Measurements from ENCODE around the gene KIF21A. TPM values are rescaled to one million over a fixed set of nuclear protein-coding genes. Genes with fewer than 3 reads are reported as not detected.
A peak's percentile ranks its signal among the peaks of the same experiment; 100 is the strongest.

KIF21A gene
- total and polyA plus RNA-seq, 2 of the 13 experiments (the other 11 are each of a cell fraction or from before 2014, with no cell fraction given): 20.6 to 39.7 TPM

DNA sequence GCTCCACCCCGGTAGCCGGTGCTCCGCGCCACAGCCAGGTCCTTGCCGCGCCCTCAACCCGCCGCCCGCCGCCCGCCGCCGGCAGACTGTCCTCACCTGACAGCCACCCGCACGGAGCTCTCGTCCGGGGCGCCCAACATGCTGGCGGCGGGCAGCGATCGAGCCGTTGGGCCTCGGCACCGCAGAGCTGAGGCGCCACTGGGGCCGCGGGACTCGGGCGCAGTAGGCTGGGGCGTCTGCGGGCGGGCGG is 164 bp downstream of the KIF21A start (continued):
- TF ChIP-seq, protein P1, sequence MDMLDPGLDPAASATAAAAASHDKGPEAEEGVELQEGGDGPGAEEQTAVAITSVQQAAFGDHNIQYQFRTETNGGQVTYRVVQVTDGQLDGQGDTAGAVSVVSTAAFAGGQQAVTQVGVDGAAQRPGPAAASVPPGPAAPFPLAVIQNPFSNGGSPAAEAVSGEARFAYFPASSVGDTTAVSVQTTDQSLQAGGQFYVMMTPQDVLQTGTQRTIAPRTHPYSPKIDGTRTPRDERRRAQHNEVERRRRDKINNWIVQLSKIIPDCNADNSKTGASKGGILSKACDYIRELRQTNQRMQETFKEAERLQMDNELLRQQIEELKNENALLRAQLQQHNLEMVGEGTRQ (IDR thresholded peaks at IDR 0.05; ENCODE audit: low read depth, low read length): no peak
- TF ChIP-seq, protein P1 (CRISPR knock-in tag; IDR thresholded peaks at IDR 0.05; ENCODE audit: borderline replicate concordance): no peak
- TF ChIP-seq HMG20A (CRISPR knock-in tag; IDR thresholded peaks at IDR 0.05; ENCODE audit: borderline replicate concordance) (no peak), CREM (IDR thresholded peaks at IDR 0.05) (no peak), CREM (CRISPR knock-in tag; IDR thresholded peaks at IDR 0.05) (no peak), CBX1 (IDR thresholded peaks at IDR 0.05; ENCODE audit: low read depth) (peak; percentile 21), RFX1 (IDR thresholded peaks at IDR 0.05) (no peak), MAFF (IDR thresholded peaks at IDR 0.05; ENCODE audit: low read depth, low read length) (no peak), MATR3 (CRISPR knock-in tag; IDR thresholded peaks at IDR 0.05) (no peak), NCOR1 (IDR thresholded peaks at IDR 0.05; ENCODE audit: borderline replicate concordance, low read length) (no peak), ZNF143 (CRISPR knock-in tag; IDR thresholded peaks at IDR 0.05) (no peak), SRSF9 (IDR thresholded peaks at IDR 0.05; ENCODE audit: borderline replicate concordance, insufficient read depth, low read depth, low read length, poor library complexity, severe bottlenecking) (no peak), PHB2 (IDR thresholded peaks at IDR 0.05; ENCODE audit: partially characterized antibody) (no peak), DR1 (CRISPR knock-in tag; IDR thresholded peaks at IDR 0.05) (no peak), HNRNPUL1 (IDR thresholded peaks at IDR 0.05; ENCODE audit: low read depth, low read length) (no peak), SP5 (CRISPR knock-in tag; IDR thresholded peaks at IDR 0.05; ENCODE audit: borderline replicate concordance, low read depth) (no peak), NCOA2 (CRISPR knock-in tag; IDR thresholded peaks at IDR 0.05) (no peak), ATM (IDR thresholded peaks at IDR 0.05; ENCODE audit: borderline replicate concordance) (no peak), RARG (CRISPR knock-in tag; IDR thresholded peaks at IDR 0.05; ENCODE audit: low read depth) (no peak), TEAD2 (CRISPR knock-in tag; IDR thresholded peaks at IDR 0.05) (no peak), TBL1XR1 (IDR thresholded peaks at IDR 0.05; ENCODE audit: borderline replicate concordance, low read length, partially characterized antibody) (peak; percentile 19)
- TF ChIP-seq, protein P2, sequence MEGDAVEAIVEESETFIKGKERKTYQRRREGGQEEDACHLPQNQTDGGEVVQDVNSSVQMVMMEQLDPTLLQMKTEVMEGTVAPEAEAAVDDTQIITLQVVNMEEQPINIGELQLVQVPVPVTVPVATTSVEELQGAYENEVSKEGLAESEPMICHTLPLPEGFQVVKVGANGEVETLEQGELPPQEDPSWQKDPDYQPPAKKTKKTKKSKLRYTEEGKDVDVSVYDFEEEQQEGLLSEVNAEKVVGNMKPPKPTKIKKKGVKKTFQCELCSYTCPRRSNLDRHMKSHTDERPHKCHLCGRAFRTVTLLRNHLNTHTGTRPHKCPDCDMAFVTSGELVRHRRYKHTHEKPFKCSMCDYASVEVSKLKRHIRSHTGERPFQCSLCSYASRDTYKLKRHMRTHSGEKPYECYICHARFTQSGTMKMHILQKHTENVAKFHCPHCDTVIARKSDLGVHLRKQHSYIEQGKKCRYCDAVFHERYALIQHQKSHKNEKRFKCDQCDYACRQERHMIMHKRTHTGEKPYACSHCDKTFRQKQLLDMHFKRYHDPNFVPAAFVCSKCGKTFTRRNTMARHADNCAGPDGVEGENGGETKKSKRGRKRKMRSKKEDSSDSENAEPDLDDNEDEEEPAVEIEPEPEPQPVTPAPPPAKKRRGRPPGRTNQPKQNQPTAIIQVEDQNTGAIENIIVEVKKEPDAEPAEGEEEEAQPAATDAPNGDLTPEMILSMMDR (CRISPR knock-in tag; IDR thresholded peaks at IDR 0.05): no peak
- TF ChIP-seq, protein P3, sequence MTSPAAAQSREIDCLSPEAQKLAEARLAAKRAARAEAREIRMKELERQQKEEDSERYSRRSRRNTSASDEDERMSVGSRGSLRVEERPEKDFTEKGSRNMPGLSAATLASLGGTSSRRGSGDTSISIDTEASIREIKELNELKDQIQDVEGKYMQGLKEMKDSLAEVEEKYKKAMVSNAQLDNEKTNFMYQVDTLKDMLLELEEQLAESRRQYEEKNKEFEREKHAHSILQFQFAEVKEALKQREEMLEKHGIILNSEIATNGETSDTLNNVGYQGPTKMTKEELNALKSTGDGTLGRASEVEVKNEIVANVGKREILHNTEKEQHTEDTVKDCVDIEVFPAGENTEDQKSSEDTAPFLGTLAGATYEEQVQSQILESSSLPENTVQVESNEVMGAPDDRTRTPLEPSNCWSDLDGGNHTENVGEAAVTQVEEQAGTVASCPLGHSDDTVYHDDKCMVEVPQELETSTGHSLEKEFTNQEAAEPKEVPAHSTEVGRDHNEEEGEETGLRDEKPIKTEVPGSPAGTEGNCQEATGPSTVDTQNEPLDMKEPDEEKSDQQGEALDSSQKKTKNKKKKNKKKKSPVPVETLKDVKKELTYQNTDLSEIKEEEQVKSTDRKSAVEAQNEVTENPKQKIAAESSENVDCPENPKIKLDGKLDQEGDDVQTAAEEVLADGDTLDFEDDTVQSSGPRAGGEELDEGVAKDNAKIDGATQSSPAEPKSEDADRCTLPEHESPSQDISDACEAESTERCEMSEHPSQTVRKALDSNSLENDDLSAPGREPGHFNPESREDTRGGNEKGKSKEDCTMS (CRISPR knock-in tag; conservative IDR thresholded peaks at IDR 0.05): no peak
- TF ChIP-seq, protein P4, sequence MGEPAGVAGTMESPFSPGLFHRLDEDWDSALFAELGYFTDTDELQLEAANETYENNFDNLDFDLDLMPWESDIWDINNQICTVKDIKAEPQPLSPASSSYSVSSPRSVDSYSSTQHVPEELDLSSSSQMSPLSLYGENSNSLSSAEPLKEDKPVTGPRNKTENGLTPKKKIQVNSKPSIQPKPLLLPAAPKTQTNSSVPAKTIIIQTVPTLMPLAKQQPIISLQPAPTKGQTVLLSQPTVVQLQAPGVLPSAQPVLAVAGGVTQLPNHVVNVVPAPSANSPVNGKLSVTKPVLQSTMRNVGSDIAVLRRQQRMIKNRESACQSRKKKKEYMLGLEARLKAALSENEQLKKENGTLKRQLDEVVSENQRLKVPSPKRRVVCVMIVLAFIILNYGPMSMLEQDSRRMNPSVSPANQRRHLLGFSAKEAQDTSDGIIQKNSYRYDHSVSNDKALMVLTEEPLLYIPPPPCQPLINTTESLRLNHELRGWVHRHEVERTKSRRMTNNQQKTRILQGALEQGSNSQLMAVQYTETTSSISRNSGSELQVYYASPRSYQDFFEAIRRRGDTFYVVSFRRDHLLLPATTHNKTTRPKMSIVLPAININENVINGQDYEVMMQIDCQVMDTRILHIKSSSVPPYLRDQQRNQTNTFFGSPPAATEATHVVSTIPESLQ (CRISPR knock-in tag; conservative IDR thresholded peaks at IDR 0.05): no peak
- TF ChIP-seq, protein P5, sequence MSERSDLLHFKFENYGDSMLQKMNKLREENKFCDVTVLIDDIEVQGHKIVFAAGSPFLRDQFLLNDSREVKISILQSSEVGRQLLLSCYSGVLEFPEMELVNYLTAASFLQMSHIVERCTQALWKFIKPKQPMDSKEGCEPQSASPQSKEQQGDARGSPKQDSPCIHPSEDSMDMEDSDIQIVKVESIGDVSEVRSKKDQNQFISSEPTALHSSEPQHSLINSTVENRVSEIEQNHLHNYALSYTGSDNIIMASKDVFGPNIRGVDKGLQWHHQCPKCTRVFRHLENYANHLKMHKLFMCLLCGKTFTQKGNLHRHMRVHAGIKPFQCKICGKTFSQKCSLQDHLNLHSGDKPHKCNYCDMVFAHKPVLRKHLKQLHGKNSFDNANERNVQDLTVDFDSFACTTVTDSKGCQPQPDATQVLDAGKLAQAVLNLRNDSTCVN (CRISPR knock-in tag; IDR thresholded peaks at IDR 0.05; ENCODE audit: borderline replicate concordance): no peak
